IMR-90 (cell line): ENCODE results near the gene RAP1GAP. TPM values are rescaled to one million over a fixed set of nuclear protein-coding genes. Genes with fewer than 3 reads are reported as not detected.

Source experiments
- ATAC-seq: fragments of 200-7000 bp; cut with Tn5 transposase; 2 replicates; pipeline ENCODE4 v1.9.1; 2020; ENCODE audit warnings: low read depth, mild to moderate bottlenecking, moderate library complexity
- BruUV-seq: library from RNA; stranded (reverse); fragments of 400-500 nt; replicated peaks from 2 replicates; lab custom pipeline; 2021; lab: Mats Ljungman, UMichigan
- CTCF ChIA-PET: fragments of 300-600 bp; formaldehyde crosslinking; extraction: SDS; loops from one replicate; lab custom pipeline; 2021; ENCODE audit warnings: antibody characterized with exemption; lab: Yijun Ruan, JAX
- POLR2A ChIA-PET: fragments of 300-600 bp; sonication (Branson Sonifier 250); formaldehyde crosslinking; loops from one replicate; lab custom pipeline; 2022; ENCODE audit warnings: antibody characterized with exemption; ENCODE audit not compliant: unreplicated experiment; lab: Charles Lee
- DNase-seq: peaks from one replicate; pipeline ENCODE4 v3.0.0; 2013
- H2AFZ ChIP-seq: replicated peaks from 2 replicates; pipeline ENCODE3; 2013; ENCODE audit warnings: low read length, mild to moderate bottlenecking; ENCODE audit not compliant: poor library complexity
- H2AK5ac ChIP-seq: 2 replicates; pipeline ENCODE4 v1.6.1; 2013; ENCODE audit warnings: low read depth, low read length, inconsistent platforms
- H2AK9ac ChIP-seq: replicated peaks from 2 replicates; pipeline ENCODE3; 2013; ENCODE audit warnings: mild to moderate bottlenecking, low read depth, low read length, moderate library complexity; ENCODE audit not compliant: poor library complexity
- H2BK120ac ChIP-seq: 2 replicates; pipeline ENCODE4 v1.6.1; 2013; ENCODE audit warnings: low read depth, low read length, inconsistent platforms
- H2BK15ac ChIP-seq: 3 replicates; pipeline ENCODE4 v1.6.1; 2013; ENCODE audit warnings: low read depth, low read length, inconsistent platforms
- H2BK20ac ChIP-seq: 2 replicates; pipeline ENCODE4 v1.6.1; 2013; ENCODE audit warnings: low read depth, mild to moderate bottlenecking, inconsistent platforms, low read length, moderate library complexity
- H2BK5ac ChIP-seq: 2 replicates; pipeline ENCODE4 v1.6.1; 2013; ENCODE audit warnings: mild to moderate bottlenecking, low read depth, low read length, inconsistent platforms; ENCODE audit not compliant: poor library complexity, severe bottlenecking
- H3K14ac ChIP-seq: replicated peaks from 2 replicates; pipeline ENCODE4 v1.6.1; 2013; ENCODE audit warnings: low read depth, low read length, inconsistent platforms
- H3K18ac ChIP-seq: 2 replicates; pipeline ENCODE4 v1.6.1; 2013; ENCODE audit warnings: low read depth, low read length, control low read depth
- H3K23ac ChIP-seq: 2 replicates; pipeline ENCODE4 v1.6.1; 2013; ENCODE audit warnings: low read depth, low read length, inconsistent platforms
- H3K27ac ChIP-seq: 2 replicates; pipeline ENCODE4 v1.5.1; 2013; ENCODE audit warnings: mild to moderate bottlenecking, control low read depth, low read length; ENCODE audit not compliant: insufficient read depth
- H3K27me3 ChIP-seq: 2 replicates; pipeline ENCODE4 v1.6.1; 2013; ENCODE audit warnings: low read length; ENCODE audit not compliant: control insufficient read depth, insufficient read depth
- H3K36me3 ChIP-seq: 2 replicates; pipeline ENCODE4 v1.6.1; 2013; ENCODE audit warnings: low read length, mixed read lengths; ENCODE audit not compliant: control insufficient read depth, insufficient read depth
- H3K4ac ChIP-seq: 2 replicates; pipeline ENCODE4 v1.6.1; 2013; ENCODE audit warnings: low read depth, low read length, inconsistent platforms
- H3K4me1 ChIP-seq: 2 replicates; pipeline ENCODE4 v1.6.1; 2013; ENCODE audit warnings: low read length, mixed read lengths; ENCODE audit not compliant: control insufficient read depth, insufficient read depth
- H3K4me2 ChIP-seq: 2 replicates; pipeline ENCODE4 v1.6.1; 2013; ENCODE audit warnings: low read depth, mild to moderate bottlenecking, control low read depth, low read length, moderate library complexity
- H3K4me3 ChIP-seq: 2 replicates; pipeline ENCODE4 v1.5.1; 2013; ENCODE audit warnings: low read depth, mild to moderate bottlenecking, control low read depth, low read length, moderate library complexity; ENCODE audit not compliant: insufficient read depth
- H3K56ac ChIP-seq: 2 replicates; pipeline ENCODE4 v1.6.1; 2013; ENCODE audit warnings: low read length, inconsistent platforms; ENCODE audit not compliant: insufficient read depth; ENCODE audit errors: extremely low read depth
- H3K79me1 ChIP-seq, 2 experiments: 2 replicates each; pipeline ENCODE4 v1.6.1; 2013; ENCODE audit warnings: low read length in 2 of 2, inconsistent platforms in 1 of 2, low read depth in 1 of 2
- H3K9ac ChIP-seq: 2 replicates; pipeline ENCODE4 v1.6.1; 2013; ENCODE audit warnings: low read depth, low read length, control low read depth
- H3K9me1 ChIP-seq: 2 replicates; pipeline ENCODE4 v1.6.1; 2013; ENCODE audit warnings: low read length, inconsistent platforms; ENCODE audit not compliant: insufficient read depth
- H3K9me3 ChIP-seq: 2 replicates; pipeline ENCODE4 v1.6.1; 2013; ENCODE audit warnings: low read length; ENCODE audit not compliant: control insufficient read depth, insufficient read depth
- H4K20me1 ChIP-seq: 2 replicates; pipeline ENCODE4 v1.6.1; 2013; ENCODE audit warnings: low read length, inconsistent platforms; ENCODE audit not compliant: insufficient read depth
- H4K5ac ChIP-seq: 2 replicates; pipeline ENCODE4 v1.6.1; 2013; ENCODE audit warnings: mild to moderate bottlenecking, low read depth, low read length, control low read depth
- H4K8ac ChIP-seq, 2 experiments: 2 replicates each; pipeline ENCODE4 v1.6.1; 2013; ENCODE audit warnings: low read depth in 2 of 2, low read length in 2 of 2, control low read depth in 1 of 2, inconsistent platforms in 1 of 2
- H4K91ac ChIP-seq: 2 replicates; pipeline ENCODE4 v1.6.1; 2013; ENCODE audit warnings: low read depth, low read length, inconsistent platforms; ENCODE audit not compliant: insufficient read depth
- BHLHE40 ChIP-seq: fragments of 150-350 bp; IDR thresholded peaks from 2 replicates; pipeline ENCODE4 v1.6.1; 2016; ENCODE audit warnings: mild to moderate bottlenecking, low read depth, low read length
- MAFK ChIP-seq: IDR thresholded peaks from 2 replicates; pipeline ENCODE4 v1.6.1; 2012; ENCODE audit warnings: low read depth, low read length, improper control_type of control experiment
- RAD21 ChIP-seq: IDR thresholded peaks from 2 replicates; pipeline ENCODE4 v1.6.1; 2012; ENCODE audit warnings: low read length, improper control_type of control experiment
- RCOR1 ChIP-seq: IDR thresholded peaks from 2 replicates; pipeline ENCODE4 v1.6.1; 2012; ENCODE audit warnings: mild to moderate bottlenecking, low read length, improper control_type of control experiment; ENCODE audit not compliant: insufficient replicate concordance
- RFX5 ChIP-seq: IDR thresholded peaks from 2 replicates; pipeline ENCODE4 v1.8.0; 2012; ENCODE audit warnings: low read depth, mild to moderate bottlenecking, low read length, moderate library complexity
- WGBS, 2 experiments: methylation state at CpG; one replicate each; pipeline versions ENCODE4 v1.1.5 to v1.1.7; 2013; ENCODE audit warnings: missing lambda C conversion rate in 2 of 2; ENCODE audit not compliant: insufficient read length in 1 of 2; ENCODE audit errors: extremely low coverage in 2 of 2; 5-methylcytosine and 5-hydroxymethylcytosine counted together
- dilution Hi-C: fragments of 300-500 bp; cut with HindIII; formaldehyde crosslinking; loops from one replicate; pipeline ENCODE4 v1.14.3; 2018; ENCODE audit warnings: low sequenced_read_pairs; ENCODE audit not compliant: unreplicated experiment
- in situ Hi-C: fragments of 300-500 bp; cut with MboI; formaldehyde crosslinking; loops from 3 replicates; pipeline ENCODE4 v1.14.3; 2019; ENCODE audit warnings: low sequenced_read_pairs, inconsistent platforms, mixed read lengths
- intact Hi-C: fragments of 100-400 bp; cut with micrococcal nuclease; formaldehyde crosslinking; loops from 2 replicates; pipeline ENCODE4 v1.10.0; 2022
- polyA plus RNA-seq, 3 experiments: library from polyadenylated mRNA; depleted of rRNA; stranded (reverse); fragments of >200 nt; gene quantifications; 2 replicates each; pipeline ENCODE4 v1.2.3, GENCODE V29; 2012; ENCODE audit warnings: low replicate concordance in 1 of 3
- total RNA-seq: library from RNA; depleted of rRNA; stranded (reverse); fragments of >200 nt; gene quantifications from 2 replicates; pipeline ENCODE4 v1.2.3, GENCODE V29; 2012

Gene RAP1GAP
- total and polyA plus RNA-seq, 2 of the 4 experiments (the other 2 are of a cell fraction) = under 0.01 to 0.10 TPM

GRCh38 chr1:21569820-21570527, 99.2 kb downstream of the RAP1GAP start:
- Histone ChIP-seq H2BK5ac (no peak overlapping the region), H3K23ac (no peak overlapping the region), H4K8ac (no peak overlapping the region), H4K91ac (no peak overlapping the region), H3K4me1 (peaks cover 16% of the 10 kb centered on the region), H3K4ac (no peak overlapping the region), H2BK20ac (no peak overlapping the region), H2AK5ac (peak overlapping the region; percentile 96; the same call in 1 of the 2 replicates), H3K27me3 (no peaks in the 10 kb centered on the region), H3K9me3 (peaks cover 4% of the 10 kb centered on the region), H3K9ac (no peak overlapping the region), H2AFZ (no peak overlapping the region), H3K36me3 (no peaks in the 10 kb centered on the region), H4K20me1 (0 out of 2 replicates have a peak, but pooled peaks cover 3% of the 10 kb centered on the region), H3K14ac (no peak overlapping the region), H3K9me1 (peaks cover 14% of the 10 kb centered on the region), H2BK15ac (no peak overlapping the region), H2AK9ac (no peak overlapping the region), H3K18ac (no peak overlapping the region), H3K4me3 (no peak overlapping the region), H3K27ac (no peak overlapping the region), H4K5ac (no peak overlapping the region), H2BK120ac (no peak overlapping the region), H3K79me1 (no peaks in the 10 kb centered on the region), H3K4me2 (no peak overlapping the region), H3K56ac (no peak overlapping the region)
- DNase-seq (no peak), ATAC-seq (no peak)
- no TSS peak for BruUV-seq
- TF ChIP-seq BHLHE40 (no peak), RCOR1 (no peak), RAD21 (no peak), MAFK (no peak), RFX5 (no peak)
- ChIA-PET CTCF (interaction anchor here (0.5 kb wide), 1 partner anchor 490 kb away, joined by 3 read pairs; no protein-coding TSS in a partner anchor), POLR2A (no interaction called here)
- in situ Hi-C loops = loop anchor here (5.0 kb wide), 1 partner anchor 198 kb away; no protein-coding TSS in a partner anchor
- no CpG with 5 or more reads among the region's 10 CpGs for WGBS, 2 experiments
- intact Hi-C loops = loop anchor here (10.0 kb wide), 1 partner anchor 305 kb away; no protein-coding TSS in a partner anchor
- dilution Hi-C loops = no loop called here
